Keratinocyte (primary cell): ENCODE results near the gene SLC39A1. TPM values are rescaled to one million over a fixed set of nuclear protein-coding genes. Genes with fewer than 3 reads are reported as not detected.

Experiments used
- DNase-seq: peaks from one replicate; pipeline ENCODE4 v3.0.0-alpha.2; 2011; ENCODE audit warnings: low read depth, missing footprints, low spot score
- FAIRE-seq: peaks from 2 replicates; lab custom pipeline; 2011; peaks lifted over from hg19 to GRCh38; lab: Jason Lieb, UNC
- H2AFZ ChIP-seq: 2 replicates; pipeline ENCODE4 v1.6.0; 2012; ENCODE audit warnings: low read length, control low read depth, inconsistent platforms; ENCODE audit not compliant: control insufficient read depth
- H3K27ac ChIP-seq: 2 replicates; pipeline ENCODE4 v1.5.1; 2011; ENCODE audit warnings: low read length; ENCODE audit not compliant: control insufficient read depth, insufficient read depth
- H3K27me3 ChIP-seq: 3 replicates; pipeline ENCODE4 v1.6.0; 2011; ENCODE audit warnings: low read length; ENCODE audit not compliant: control insufficient read depth, insufficient read depth; ENCODE audit errors: extremely low read depth
- H3K36me3 ChIP-seq, 2 experiments: 2 replicates in 1 of 2; 3 replicates in 1 of 2; pipeline ENCODE4 v1.5.1; 2011; ENCODE audit warnings: low read length in 2 of 2, mild to moderate bottlenecking in 1 of 2; ENCODE audit not compliant: control insufficient read depth in 2 of 2, insufficient read depth in 2 of 2; ENCODE audit errors: extremely low read depth in 1 of 2
- H3K4me1 ChIP-seq: 3 replicates; pipeline ENCODE4 v1.5.1; 2011; ENCODE audit warnings: low read length; ENCODE audit not compliant: control insufficient read depth, insufficient read depth; ENCODE audit errors: extremely low read depth
- H3K4me2 ChIP-seq: 3 replicates; pipeline ENCODE4 v1.6.0; 2011; ENCODE audit warnings: low read depth, low read length; ENCODE audit not compliant: control insufficient read depth, insufficient read depth; ENCODE audit errors: extremely low read depth
- H3K4me3 ChIP-seq, 3 experiments: fragments of 200-600 bp in 1 of 3; sonication (generic) in 1 of 3; 2 replicates in 2 of 3; 3 replicates in 1 of 3; pipeline ENCODE4 v1.5.1; 2011 to 2016; ENCODE audit warnings: low read length in 3 of 3, mild to moderate bottlenecking in 3 of 3, control low read depth in 2 of 3, inconsistent platforms in 1 of 3, low read depth in 1 of 3, mixed read lengths in 1 of 3, mixed run types in 1 of 3, moderate library complexity in 1 of 3; ENCODE audit not compliant: control insufficient read depth in 2 of 3, insufficient read depth in 2 of 3; ENCODE audit errors: extremely low read depth in 1 of 3
- H3K79me2 ChIP-seq: 2 replicates; pipeline ENCODE4 v1.6.0; 2012; ENCODE audit warnings: low read length; ENCODE audit not compliant: control insufficient read depth, insufficient read depth
- H3K9ac ChIP-seq: 3 replicates; pipeline ENCODE4 v1.6.0; 2011; ENCODE audit warnings: low read length; ENCODE audit not compliant: control insufficient read depth, insufficient read depth; ENCODE audit errors: extremely low read depth
- H3K9me1 ChIP-seq: 3 replicates; pipeline ENCODE4 v1.6.0; 2011; ENCODE audit warnings: low read length; ENCODE audit not compliant: control insufficient read depth, insufficient read depth; ENCODE audit errors: extremely low read depth
- H3K9me3 ChIP-seq: 2 replicates; pipeline ENCODE4 v1.5.1; 2012; ENCODE audit warnings: low read depth, low read length; ENCODE audit not compliant: control insufficient read depth
- H4K20me1 ChIP-seq: 3 replicates; pipeline ENCODE4 v1.6.0; 2011; ENCODE audit warnings: low read length; ENCODE audit not compliant: control insufficient read depth, insufficient read depth; ENCODE audit errors: extremely low read depth
- CTCF ChIP-seq, 3 experiments: IDR thresholded peaks in 1 of 3; conservative IDR thresholded peaks in 1 of 3; optimal IDR thresholded peaks in 1 of 3; 2 replicates in 2 of 3; 3 replicates in 1 of 3; pipeline versions ENCODE3 to v1.5.1; 2011; ENCODE audit warnings: low read length in 3 of 3, mild to moderate bottlenecking in 3 of 3, moderate library complexity in 2 of 3, control low read depth in 1 of 3, inconsistent platforms in 1 of 3; ENCODE audit not compliant: insufficient read depth in 2 of 3; ENCODE audit errors: extremely low read depth in 1 of 3
- EZH2 ChIP-seq: IDR thresholded peaks from one replicate; pipeline ENCODE4 v1.6.1; 2012; ENCODE audit warnings: inconsistent platforms, mild to moderate bottlenecking, low read length, moderate library complexity
- dilution Hi-C: fragments of 300-500 bp; cut with MboI; formaldehyde crosslinking; loops from one replicate; pipeline ENCODE4 v1.7.0; 2020; ENCODE audit warnings: low sequenced_read_pairs; ENCODE audit not compliant: extremely low pct_ligation_motif_present
- polyA plus RNA-seq, 5 experiments: library from polyadenylated mRNA; depleted of rRNA in 3 of 5; stranded (reverse) in 3 of 5; stranded (forward) in 1 of 5; unstranded in 1 of 5; fragments of >200 nt; gene quantifications; 1 replicate in 1 of 5; 2 replicates in 3 of 5; 3 replicates in 1 of 5; pipeline versions ENCODE4 v1.2.1 to v1.2.3, GENCODE V29; 2011 to 2012; ENCODE audit warnings: missing spikeins in 2 of 5, low read depth in 1 of 5, low replicate concordance in 1 of 5

The SLC39A1 gene
- polyA plus RNA-seq, 1 donor (not counting 4 experiments of a cell fraction or from before 2014, with no cell fraction given) = 68.4 TPM

- Histone ChIP-seq H3K4me1 (no peaks in the 10 kb centered on the region), H3K9ac (no peak overlapping the region), H3K27me3 (no peaks in the 10 kb centered on the region), H3K36me3 (peaks cover 30 to 38% of the 10 kb centered on the region in 2 experiments), H3K4me3 (no peak overlapping the region), H3K79me2 (no peaks in the 10 kb centered on the region), H3K27ac (no peak overlapping the region), H4K20me1 (no peaks in the 10 kb centered on the region), H2AFZ (no peak overlapping the region), H3K9me3 (no peaks in the 10 kb centered on the region), H3K4me2 (no peak overlapping the region), H3K9me1 (no peaks in the 10 kb centered on the region)
- TF ChIP-seq CTCF (optimal IDR thresholded peaks at IDR 0.05 in 1 of 3, IDR thresholded peaks at IDR 0.05 in 1 of 3, conservative IDR thresholded peaks at IDR 0.05 in 1 of 3; ENCODE audit: extremely low read depth in 1 of 3, insufficient read depth in 2 of 3, low read length in 3 of 3) (no peak), EZH2 (no peak)
- dilution Hi-C loops = no loop called here
- DNase-seq = no peak
- FAIRE-seq = no peak
These were observed 29.9 kb downstream of the SLC39A1 start for GRCh38 chr1:153933430-153933829.

GRCh38 chr1:153932156-153933131 lies 30.9 kb downstream of the SLC39A1 start:
- H3K9ac ChIP-seq = no peak overlapping the region
- no peaks in the 10 kb centered on the region for H4K20me1 ChIP-seq
- no peak overlapping the region for H3K4me3 ChIP-seq
- H3K27ac ChIP-seq = no peak overlapping the region
- no peaks in the 10 kb centered on the region for H3K9me3 ChIP-seq
- dilution Hi-C loops = no loop called here
- no peak overlapping the region for H3K4me2 ChIP-seq
- H2AFZ ChIP-seq = no peak overlapping the region
- TF ChIP-seq EZH2 (no peak), CTCF (optimal IDR thresholded peaks at IDR 0.05 in 1 of 3, IDR thresholded peaks at IDR 0.05 in 1 of 3, conservative IDR thresholded peaks at IDR 0.05 in 1 of 3; ENCODE audit: extremely low read depth in 1 of 3, insufficient read depth in 2 of 3, low read length in 3 of 3) (no peak)
- FAIRE-seq (no peak), DNase-seq (no peak)
- no peaks in the 10 kb centered on the region for H3K27me3 ChIP-seq
- peaks cover 23 to 33% of the 10 kb centered on the region in 2 experiments for H3K36me3 ChIP-seq
- H3K9me1 ChIP-seq = no peaks in the 10 kb centered on the region
- H3K4me1 ChIP-seq = no peaks in the 10 kb centered on the region
- H3K79me2 ChIP-seq = no peaks in the 10 kb centered on the region
